Endometrium (tissue), 2 donors: ENCODE data around the gene ITGA1.
"Not testable (repeated sequence)": the region's sequence is repeated elsewhere in the genome, so short reads cannot be mapped to it uniquely, and the experiment has no call there.

ENCODE experiments used
- FAIRE-seq: peaks from 2 replicates; lab custom pipeline; 2012; peaks lifted over from hg19 to GRCh38; lab: Jason Lieb, UNC
- donor health status: control.
- donor health status: control.

The ITGA1 gene

DNA sequence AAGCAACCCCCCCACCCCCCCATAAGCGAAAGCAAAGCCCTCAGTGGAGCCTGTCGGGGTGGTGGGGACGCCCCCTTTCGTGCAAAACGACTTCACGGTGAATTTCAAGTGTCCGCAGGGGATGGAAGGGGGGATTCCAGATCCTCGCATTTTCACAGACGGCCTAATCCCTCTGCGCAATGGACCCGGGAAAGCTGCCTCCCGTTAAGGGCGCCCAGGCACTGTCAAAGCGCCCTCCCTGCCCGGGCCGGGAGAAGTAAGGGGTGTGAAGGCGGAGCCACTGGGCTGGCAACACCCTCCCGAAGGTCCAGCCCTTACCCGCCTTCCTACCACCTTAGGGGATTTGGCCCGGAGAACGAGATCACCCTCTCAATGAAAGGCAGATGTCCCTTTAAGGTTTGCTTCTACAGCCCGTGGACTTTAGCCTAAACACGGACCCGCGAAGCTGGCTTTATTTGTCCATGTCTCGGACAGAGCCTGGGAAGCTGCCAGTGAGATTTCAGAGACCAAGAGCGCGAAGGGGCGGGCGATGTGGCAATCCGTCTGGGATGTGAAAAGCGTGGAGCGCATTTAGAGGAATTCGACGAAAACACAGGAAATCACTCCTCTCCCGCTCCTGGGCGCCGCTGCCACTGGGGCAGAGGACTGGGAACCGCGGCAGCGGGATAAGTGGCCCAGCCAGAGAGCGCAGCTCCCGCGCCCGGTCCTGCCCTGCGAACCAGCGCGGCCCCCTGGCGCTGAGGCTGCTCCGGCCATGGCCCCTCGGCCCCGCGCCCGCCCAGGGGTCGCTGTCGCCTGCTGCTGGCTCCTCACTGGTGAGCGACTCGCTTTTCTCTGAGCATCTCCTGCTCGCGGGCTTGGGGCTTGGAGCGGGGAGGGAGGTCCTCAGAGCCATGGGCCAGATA, at the start of gene ITGA1, which contains the start of gene PELO:
ITGA1 (plus strand) TSS at position 317 of the 905 bp plus-strand sequence; CDS start at position 755, 438 bp downstream.
PELO (plus strand) TSS at position 317 of the 905 bp plus-strand sequence. CDS start 12,479 bp downstream, outside the sequence.
- FAIRE-seq, result no peak

DNA sequence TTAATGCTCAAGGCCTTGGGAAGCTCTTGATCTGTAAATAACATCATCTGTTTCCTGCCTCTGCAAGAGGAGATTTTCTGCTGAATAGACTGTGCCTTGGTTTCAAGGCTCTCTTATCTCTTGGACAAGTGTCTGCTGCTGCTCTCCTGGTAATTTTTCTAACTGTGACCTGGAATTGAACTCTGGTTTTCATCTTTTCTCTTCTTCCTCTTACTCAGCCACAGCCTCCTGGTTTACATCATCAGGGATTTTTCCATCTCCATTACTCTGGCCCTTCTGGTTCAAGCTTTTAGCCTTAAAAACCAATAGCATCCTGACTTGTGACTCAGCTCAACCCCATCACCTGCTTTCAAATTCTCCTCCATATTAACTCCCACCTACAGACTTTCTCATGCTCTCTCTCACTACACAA, 49.6 kb upstream of the ITGA1 start:
- no peak for FAIRE-seq

DNA sequence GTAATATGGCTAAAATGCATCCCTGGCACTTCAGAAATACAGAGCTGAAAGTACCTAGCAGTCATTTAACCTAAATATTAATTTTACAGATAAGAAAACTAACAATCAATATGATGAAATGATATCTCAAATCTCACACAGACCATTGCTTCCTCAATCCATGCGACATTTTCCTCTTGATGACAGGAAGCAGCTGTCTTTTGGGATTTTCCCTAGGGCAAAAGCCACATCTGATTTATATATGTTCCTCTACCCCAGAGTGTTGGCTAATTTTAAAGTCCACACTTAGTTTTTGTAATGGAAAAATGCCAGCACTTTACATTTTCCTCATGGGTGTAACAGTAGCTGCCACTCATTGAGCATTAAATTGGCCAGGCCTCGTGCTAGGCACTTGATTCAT, 47.7 kb upstream of the ITGA1 start:
- FAIRE-seq, result no peak

DNA sequence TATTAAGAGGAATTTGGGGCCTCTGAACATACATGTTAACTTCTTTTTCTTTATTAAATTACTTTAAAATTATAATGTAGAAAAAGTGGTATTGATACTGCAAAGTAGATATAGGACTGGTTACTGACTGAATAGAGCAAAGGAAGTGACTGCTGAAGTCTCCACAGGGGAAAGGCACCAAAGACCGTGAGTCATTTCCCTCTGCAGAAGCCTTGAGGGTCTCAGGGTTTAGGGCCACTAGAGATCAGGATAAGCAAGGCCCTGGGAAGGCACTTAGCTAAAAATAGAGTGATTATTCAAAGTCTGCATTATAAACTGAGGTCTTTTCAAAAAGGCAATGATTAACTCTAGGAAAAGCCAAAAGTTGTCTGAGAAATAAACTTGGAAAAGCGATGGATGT, 44.7 kb upstream of the ITGA1 start:
- no peak for FAIRE-seq

DNA sequence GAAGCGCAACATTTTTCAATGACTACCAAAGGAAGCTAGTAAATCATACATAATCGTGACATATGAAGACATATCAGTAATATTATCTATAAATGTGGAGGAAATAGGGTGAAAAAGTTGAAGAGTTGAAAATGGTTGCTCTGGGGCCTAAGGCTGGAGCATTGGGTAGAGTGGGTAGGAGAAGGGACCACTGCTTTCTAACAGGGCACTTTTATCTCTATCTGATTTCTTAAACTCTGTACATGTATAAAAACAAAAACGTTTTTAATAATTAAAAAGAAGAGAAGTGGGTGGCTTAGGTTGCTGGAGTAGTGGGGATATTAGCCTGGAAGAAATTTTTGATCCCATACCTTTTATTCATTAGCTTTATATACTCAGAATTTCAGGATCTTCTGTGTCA, 44.2 kb upstream of the ITGA1 start:
- FAIRE-seq, result no peak

DNA sequence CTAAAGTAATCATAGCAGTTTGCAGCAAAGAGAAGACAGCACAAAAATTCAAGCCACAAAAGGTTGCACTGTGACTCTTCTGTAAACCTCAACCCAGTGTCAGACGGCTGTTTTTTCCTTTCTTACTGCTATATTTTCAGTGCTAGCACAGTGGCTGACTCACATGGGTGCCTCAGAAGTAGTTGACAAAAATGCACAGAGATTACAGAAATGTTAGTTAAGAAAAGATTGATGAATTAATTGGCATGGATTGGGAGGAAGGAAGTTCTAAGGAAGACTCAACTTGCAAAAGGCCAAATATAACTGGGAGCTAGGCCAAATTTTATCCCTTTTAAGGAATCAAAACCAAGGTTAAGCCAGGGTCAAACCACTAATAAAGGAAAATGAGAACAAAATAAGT, 43.7 kb upstream of the ITGA1 start:
- no peak for FAIRE-seq

DNA sequence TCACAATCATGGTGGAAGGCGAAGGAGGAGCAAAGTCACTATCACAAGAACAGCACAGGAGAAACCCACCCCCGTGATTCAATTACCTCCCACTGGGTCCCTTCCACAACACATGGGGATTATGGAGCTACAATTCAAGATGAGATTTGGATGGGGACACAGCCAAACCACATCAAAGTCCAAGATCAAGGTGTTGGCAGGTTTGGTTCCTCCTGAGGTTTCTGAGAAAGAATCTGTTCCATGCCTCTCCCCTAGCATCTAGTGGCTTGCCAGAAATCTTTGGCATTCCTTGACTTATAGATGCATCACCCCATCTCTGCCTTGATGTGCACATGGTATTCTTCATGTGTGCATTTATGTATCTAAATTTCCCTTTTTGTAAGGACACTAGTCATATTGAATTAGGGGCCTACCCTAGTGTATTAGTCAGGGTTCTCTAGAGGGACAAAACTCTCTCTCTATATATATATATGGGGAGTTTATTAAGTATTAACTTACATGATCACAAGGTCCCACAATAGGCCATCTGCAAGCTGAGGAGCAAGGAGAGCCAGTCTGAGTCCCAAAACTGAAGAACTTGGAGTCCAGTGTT, 42.8 kb upstream of the ITGA1 start:
- not testable (repeated sequence) for FAIRE-seq

DNA sequence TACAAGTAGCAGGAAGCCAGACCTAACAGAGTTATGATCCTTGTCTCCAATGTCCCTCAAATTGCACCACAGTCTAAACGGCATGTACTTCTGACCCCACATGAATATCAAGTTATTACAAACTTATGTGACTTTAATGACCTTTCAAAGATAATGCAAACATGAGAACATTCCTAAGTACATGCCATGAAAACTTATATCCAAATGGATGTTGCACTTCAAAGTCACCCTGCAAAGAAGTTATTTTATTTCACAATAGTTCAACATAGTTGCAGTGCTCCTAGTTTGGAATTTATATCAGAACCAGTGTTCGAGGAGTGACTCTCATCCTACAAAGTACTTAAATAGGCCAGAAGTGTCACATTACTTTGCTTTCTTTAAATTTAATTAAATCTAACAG, 41.2 kb upstream of the ITGA1 start:
- FAIRE-seq, result no peak

DNA sequence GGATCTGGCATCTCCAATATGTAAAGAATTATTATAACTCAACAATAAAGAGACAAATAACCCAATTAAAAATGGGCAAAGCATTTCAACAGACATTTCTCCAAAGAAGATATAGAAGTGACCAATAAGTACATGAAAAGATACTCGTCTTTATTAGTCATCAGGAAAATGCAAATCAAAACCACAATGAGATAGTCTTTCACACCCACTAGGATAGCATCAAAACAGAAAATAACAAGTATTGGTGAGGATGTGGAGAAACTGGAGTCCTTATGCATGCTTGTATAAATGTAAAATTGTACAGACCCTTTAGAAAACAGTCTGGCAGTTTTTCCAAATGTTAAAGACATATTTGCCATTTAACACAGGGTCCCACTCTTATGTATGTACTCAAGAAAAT, 39.1 kb upstream of the ITGA1 start:
- FAIRE-seq, result no peak

DNA sequence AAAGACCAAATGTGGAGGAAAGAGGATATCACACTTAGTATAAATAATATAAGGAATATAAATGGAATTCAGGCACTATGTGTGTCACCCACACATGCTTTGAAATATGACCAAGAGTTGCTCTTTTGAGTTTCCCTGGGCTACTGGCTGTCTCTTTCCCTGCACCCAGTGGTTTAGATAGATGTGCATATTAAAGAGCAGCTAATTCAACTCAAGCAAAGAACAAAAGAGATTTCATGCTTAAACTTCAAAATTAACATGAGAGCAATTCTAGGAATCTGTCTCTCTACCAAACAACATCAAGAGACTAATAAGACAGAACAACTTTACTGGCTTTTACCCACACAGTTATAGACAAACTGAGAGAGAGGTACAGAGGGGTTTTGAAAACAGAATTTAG, 38.0 kb upstream of the ITGA1 start:
- no peak for FAIRE-seq

DNA sequence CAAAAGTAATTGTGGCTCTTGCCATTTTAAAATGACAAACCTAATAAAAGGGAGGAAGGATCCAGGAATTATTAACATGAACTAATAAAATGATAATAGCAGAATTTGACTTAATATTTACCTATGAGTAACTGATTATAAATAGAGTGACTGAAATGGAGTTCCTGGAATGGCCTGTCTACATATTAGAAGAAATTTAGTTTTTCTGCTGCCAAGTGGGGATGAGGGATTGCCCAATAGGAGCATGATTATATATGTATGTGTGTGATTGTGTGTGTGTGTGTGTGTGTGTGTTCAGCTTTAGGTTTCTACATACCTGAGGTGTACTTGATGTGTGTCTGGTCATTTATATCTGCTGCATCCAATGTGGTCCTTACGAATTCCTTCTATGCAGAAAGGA, 36.6 kb upstream of the ITGA1 start:
- no peak for FAIRE-seq

DNA sequence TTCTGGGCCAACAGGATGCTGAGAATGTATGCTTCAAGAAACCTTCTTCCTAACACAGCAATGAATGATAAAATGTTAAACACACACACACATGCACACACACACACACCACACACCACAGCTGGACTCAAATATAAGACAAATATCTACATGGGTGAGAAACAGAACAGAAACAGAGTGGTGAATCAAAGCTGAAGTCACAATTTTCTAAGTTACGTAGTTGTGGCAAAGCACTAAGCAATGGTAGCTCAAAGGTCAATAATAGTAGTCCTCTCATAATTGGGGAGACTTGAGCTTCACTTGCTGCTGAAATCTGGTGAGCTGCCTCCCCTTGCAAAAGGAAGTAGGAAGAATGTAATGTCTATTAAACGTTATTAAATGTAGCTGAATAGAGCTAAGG, 33.7 kb upstream of the ITGA1 start:
- no peak for FAIRE-seq

DNA sequence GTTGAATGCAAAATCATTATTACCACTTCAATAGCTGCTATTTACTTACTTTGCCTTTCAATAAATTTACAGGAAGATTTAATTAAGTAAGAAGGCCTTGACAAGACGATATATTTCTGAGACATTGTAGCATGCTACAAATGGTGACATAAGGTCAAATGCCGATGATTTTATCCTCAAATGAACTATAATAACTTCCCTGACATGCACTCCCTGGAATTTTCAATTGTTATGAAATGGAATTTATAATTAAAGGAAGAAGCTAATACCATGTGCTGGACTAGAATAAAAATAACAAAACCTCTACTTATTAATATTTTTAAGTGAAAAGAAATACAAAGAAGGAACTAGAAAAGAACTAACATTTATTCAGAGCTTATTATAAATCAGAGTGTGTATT, 30.2 kb upstream of the ITGA1 start:
- peak; percentile 41 for FAIRE-seq

DNA sequence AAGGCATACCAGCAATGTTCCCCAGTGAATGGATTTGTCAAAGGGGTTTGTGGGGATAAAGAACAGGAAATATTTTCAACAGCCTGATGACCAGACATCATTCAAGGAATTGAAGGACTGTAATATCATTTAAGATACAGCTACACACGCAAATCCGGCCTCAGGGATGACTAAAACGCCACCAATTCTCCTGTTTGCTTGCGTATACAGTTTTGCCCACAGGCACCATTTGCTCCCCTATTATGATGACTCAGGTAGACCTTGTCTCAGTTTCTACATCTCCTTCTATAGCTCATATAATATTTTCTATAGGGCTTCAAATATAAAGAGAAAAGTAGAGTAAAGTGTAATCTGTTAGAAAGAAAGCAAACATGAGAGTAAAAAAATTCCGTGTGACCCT, 29.7 kb upstream of the ITGA1 start:
- FAIRE-seq, result no peak

DNA sequence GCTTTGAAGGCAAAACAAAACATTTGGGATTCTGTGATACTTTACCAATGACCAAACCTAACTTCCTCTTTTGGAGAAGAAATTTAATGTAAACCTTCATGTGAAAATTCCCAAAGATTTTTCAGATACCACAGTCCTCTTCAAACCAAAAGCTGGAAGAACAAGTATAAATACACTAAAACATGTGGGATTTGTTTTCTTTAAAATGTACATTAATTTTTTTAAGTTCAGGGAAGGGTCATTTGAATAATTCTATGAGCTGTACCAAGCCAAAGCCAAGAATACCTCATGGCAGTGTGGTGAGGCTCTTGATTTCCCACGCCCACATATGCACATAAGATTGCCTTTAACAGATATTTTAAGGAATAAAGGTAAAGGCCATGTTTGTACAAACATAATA, 28.4 kb upstream of the ITGA1 start:
- FAIRE-seq, result no peak

DNA sequence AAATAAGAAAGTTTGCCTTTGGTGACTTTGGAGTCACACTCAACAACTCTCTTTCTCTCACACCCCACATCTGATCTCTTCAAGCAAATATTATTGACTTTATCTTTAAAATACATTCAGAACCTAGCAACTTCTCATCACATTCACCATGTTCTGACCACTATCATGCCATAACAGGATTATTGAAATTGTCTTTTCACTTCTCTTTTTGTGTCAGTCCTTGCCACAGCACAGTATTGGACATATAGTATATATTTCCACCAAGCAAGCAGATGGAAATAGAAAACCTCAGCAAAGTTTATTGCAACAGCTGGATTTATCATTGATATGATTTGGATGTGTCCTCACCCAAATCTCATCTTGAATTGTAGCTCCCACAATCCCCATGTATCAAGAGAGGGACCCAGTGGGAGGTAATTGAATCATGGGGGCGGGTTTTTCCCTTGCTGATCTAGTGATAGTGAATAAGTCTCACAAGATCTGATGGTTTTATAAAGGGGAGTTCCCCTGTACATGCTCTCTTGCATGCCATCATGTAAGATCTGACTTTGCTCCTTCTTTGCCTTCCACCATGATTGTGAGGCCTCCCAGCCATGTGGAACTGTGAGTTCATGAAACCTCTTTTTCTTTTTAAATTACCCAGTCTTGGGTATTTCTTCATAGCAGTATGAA, 26.9 kb upstream of the ITGA1 start:
- FAIRE-seq, result no peak

DNA sequence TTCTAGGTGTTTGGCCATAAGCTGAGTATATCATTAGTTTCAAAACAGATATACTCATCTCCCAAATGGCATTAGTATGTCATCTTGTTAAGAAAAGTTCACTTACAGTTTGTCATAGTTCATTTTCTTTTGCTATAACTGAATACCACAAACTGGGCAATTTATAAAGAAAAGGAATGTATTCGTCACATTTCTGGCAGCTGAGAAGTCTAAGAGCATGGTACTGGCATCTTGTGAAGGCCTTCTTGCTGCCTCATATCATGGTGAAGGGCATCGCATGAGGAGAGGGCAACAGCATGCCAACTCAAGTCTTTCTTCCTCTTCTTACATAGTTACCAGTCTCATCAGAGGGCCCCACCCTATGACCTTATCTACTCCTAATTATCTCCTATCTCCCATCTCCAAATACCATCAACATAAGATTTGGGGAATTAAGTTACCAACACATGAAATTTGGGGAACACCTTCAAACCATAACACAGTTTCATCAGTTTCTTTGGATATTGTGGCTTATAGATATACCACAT, 20.4 kb upstream of the ITGA1 start:
- no peak for FAIRE-seq

DNA sequence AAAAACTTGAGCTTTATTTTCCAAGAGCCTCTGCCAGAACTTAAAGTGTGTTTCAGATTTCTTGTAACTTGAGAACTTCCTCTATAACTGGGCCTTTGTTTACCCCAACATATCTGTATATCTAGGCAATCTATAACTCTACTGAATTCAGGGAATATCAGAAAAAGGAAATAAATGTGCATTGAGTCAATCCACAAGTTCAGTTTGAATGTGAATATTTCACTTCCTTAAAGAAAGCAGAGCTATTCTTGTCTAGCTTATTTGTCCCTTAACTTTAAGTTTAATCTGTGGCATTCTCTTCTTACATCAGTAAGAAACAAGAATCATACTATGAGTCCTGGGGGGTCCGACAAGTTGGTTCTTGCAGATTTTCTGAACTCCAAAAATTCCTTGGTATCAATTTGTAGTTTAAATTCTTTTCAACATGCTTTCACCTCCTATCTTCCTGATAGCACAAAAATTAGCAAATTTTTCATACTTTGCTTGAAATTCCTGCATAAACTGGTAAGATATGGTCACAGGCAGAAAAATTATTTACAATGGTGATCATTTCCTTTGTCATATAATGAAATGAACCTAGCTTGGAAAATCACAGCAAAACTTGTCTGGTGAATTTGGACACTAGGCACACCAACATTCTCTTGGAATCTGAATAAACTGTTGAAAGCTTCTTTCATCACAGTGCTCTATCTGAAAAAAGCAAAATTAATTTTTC, 19.8 kb upstream of the ITGA1 start:
- no peak for FAIRE-seq

DNA sequence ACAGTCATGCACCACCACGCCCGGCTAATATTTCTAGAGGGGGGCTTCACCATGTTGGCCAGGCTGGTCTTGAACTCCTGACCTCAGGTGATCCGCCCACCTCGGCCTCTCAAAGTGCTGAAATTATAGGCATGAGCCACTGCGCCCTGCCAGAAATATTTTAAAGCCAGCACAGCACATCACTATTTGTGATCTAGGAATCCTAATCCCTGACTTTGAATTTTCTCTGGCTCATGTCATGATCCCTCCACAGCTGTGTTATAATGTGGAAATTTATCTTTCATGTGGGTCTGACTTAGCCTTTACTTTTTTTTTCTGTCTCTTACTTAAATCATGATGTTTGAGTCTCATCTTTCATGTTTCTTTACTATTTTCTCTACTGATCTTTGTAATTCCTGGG, 18.7 kb upstream of the ITGA1 start:
- FAIRE-seq, result no peak

DNA sequence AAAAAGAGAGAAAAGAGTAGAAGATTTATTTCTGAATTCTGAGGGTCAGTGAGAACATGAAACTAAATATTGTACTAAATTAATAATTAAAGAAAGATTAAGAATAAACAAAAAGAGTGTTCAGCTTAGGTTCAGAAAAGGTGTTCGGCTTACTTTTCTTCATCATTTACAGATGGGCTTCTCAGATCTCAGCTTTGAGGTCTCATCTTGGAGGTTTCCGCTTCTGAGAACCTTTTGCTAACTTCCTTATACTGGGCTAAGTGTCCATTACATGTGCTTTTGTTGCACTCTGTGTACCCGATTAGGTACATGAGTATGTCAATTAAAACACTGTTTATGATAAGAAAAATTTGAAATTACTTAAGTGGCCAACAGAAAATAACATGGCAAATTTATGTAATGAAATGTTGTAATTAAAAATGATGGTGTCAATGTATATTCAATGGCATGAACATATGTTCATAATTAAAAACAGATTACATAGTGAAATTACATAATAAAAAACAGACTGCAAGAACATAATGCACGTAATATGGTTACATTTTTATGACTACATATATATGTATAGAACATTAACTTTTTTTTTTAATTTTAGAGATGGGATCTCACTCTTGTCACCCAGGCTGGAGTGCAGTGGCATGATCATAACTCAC, 17.3 kb upstream of the ITGA1 start:
- FAIRE-seq, result no peak

DNA sequence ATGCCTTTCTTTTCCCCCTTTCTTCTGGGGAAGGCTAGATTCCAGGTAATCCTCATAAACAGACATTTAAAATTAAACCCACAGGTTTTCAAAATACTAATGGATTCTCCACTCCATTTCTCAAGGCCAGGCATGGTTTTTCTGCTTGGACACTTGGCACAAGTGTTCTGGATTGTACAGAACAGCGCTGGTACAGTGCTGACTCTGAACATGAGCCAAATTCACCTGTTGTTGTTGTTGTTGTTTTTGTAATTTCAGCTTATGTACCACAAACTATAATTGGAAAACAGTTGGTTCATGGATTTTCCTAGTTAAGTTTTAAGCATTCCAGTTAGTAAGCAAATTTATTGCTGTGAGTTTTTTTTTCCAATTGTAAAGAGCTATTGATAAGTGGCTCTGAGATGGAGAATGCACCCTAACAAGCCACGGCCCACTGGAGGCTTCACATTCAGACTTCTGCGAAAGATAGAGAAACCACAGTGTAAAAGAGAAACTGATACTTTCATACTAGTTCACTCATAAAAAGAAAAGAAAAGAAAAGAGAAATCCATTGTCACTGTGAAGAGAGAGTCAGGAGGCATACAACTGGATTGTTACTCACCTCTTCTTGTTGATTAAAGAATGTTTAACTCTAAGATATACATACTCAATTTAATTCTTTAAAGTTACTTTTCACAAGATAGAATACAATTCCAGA, 16.2 kb upstream of the ITGA1 start:
- no peak for FAIRE-seq
